HEK293 (cell line): ENCODE measurements around the gene STAMBPL1.

Experiments
- CTCF ChIA-PET: fragments of 350-600 bp; formaldehyde crosslinking; extraction: SDS; loops from one replicate; lab custom pipeline; 2021; ENCODE audit warnings: antibody characterized with exemption; lab: Yijun Ruan, JAX
- POLR2A ChIA-PET: fragments of 300-600 bp; formaldehyde crosslinking; extraction: SDS; loops from one replicate; lab custom pipeline; 2020; ENCODE audit warnings: antibody characterized with exemption, inconsistent platforms; lab: Yijun Ruan, JAX
- H3K27ac ChIP-seq: fragments of 200-500 bp; sonication (Bioruptor generic); 2 replicates; pipeline ENCODE4 v1.5.1; 2014; ENCODE audit warnings: low read depth, low read length, control low read depth, inconsistent platforms; ENCODE audit errors: extremely low read depth
- H3K36me3 ChIP-seq, 2 experiments: fragments of 200-500 bp in 1 of 2; sonication (Bioruptor generic) in 1 of 2; 1 replicate in 1 of 2; 2 replicates in 1 of 2; pipeline ENCODE4 v1.5.1; 2014 to 2017; ENCODE audit warnings: inconsistent platforms in 2 of 2, low read length in 2 of 2; ENCODE audit not compliant: control insufficient read depth in 2 of 2, insufficient read depth in 1 of 2
- H3K4me1 ChIP-seq: fragments of 200-500 bp; sonication (Bioruptor generic); 2 replicates; pipeline ENCODE4 v1.5.1; 2014; ENCODE audit warnings: mild to moderate bottlenecking, low read length, inconsistent platforms; ENCODE audit not compliant: control insufficient read depth, insufficient read depth
- H3K4me3 ChIP-seq: 2 replicates; pipeline ENCODE4 v1.5.1; 2011; ENCODE audit warnings: low read depth, mild to moderate bottlenecking, control low read depth, low read length, moderate library complexity
- H3K9me3 ChIP-seq: fragments of 200-500 bp; sonication (Bioruptor generic); 2 replicates; pipeline ENCODE4 v1.5.1; 2014; ENCODE audit warnings: low read depth, low read length, inconsistent platforms; ENCODE audit not compliant: control insufficient read depth, insufficient read depth
- CTCF ChIP-seq: fragments of 450-650 bp; formaldehyde crosslinking; IDR thresholded peaks from 2 replicates; pipeline ENCODE4 v1.5.1; 2016; ENCODE audit warnings: missing biosample characterization, missing genetic modification characterization
- GLIS1 ChIP-seq: fragments of 450-650 bp; formaldehyde crosslinking; IDR thresholded peaks from 2 replicates; pipeline ENCODE4 v1.5.1; 2016; ENCODE audit warnings: missing biosample characterization, missing genetic modification characterization
- HOXC10 ChIP-seq: sonication (generic); formaldehyde crosslinking; IDR thresholded peaks from 2 replicates; pipeline ENCODE4 v1.8.1; 2023; ENCODE audit warnings: mild to moderate bottlenecking, missing genetic modification reagents
- KLF7 ChIP-seq: fragments of 450-650 bp; formaldehyde crosslinking; IDR thresholded peaks from 2 replicates; pipeline ENCODE4 v1.5.1; 2016; ENCODE audit warnings: missing biosample characterization, missing genetic modification characterization, borderline replicate concordance
- MYNN ChIP-seq: fragments of 450-650 bp; formaldehyde crosslinking; IDR thresholded peaks from 2 replicates; pipeline ENCODE4 v1.5.1; 2016; ENCODE audit warnings: missing biosample characterization, missing genetic modification characterization, borderline replicate concordance
- PRDM2 ChIP-seq: fragments of 450-650 bp; formaldehyde crosslinking; IDR thresholded peaks from 2 replicates; pipeline ENCODE4 v1.5.1; 2016; ENCODE audit warnings: missing biosample characterization, missing genetic modification characterization, borderline replicate concordance
- SCRT2 ChIP-seq: fragments of 450-650 bp; formaldehyde crosslinking; IDR thresholded peaks from 2 replicates; pipeline ENCODE4 v1.5.1; 2016; ENCODE audit warnings: missing biosample characterization, missing genetic modification characterization
- SP7 ChIP-seq: fragments of 450-650 bp; formaldehyde crosslinking; IDR thresholded peaks from 2 replicates; pipeline ENCODE4 v1.5.1; 2016; ENCODE audit warnings: missing biosample characterization, missing genetic modification characterization
- ZBTB17 ChIP-seq: fragments of 450-650 bp; formaldehyde crosslinking; IDR thresholded peaks from 2 replicates; pipeline ENCODE4 v1.5.1; 2016; ENCODE audit warnings: missing biosample characterization, missing genetic modification characterization
- ZBTB21 ChIP-seq: fragments of 450-650 bp; formaldehyde crosslinking; IDR thresholded peaks from 2 replicates; pipeline ENCODE4 v1.5.1; 2017; ENCODE audit warnings: missing biosample characterization, missing genetic modification characterization
- ZBTB26 ChIP-seq: fragments of 450-650 bp; formaldehyde crosslinking; optimal IDR thresholded peaks from 2 replicates; pipeline ENCODE3; 2016; ENCODE audit warnings: missing biosample characterization, mild to moderate bottlenecking, missing genetic modification characterization
- ZNF146 ChIP-seq: fragments of 450-650 bp; formaldehyde crosslinking; IDR thresholded peaks from 2 replicates; pipeline ENCODE4 v1.5.1; 2016; ENCODE audit warnings: missing biosample characterization, missing genetic modification characterization
- ZNF211 ChIP-seq: fragments of 450-650 bp; formaldehyde crosslinking; IDR thresholded peaks from 2 replicates; pipeline ENCODE4 v1.5.1; 2016; ENCODE audit warnings: low read depth, missing biosample characterization, missing genetic modification characterization
- ZNF23 ChIP-seq: fragments of 450-650 bp; formaldehyde crosslinking; IDR thresholded peaks from 2 replicates; pipeline ENCODE4 v1.5.1; 2016; ENCODE audit warnings: missing biosample characterization, missing genetic modification characterization, borderline replicate concordance
- ZNF560 ChIP-seq: fragments of 450-650 bp; formaldehyde crosslinking; IDR thresholded peaks from 2 replicates; pipeline ENCODE4 v1.5.1; 2017; ENCODE audit warnings: missing biosample characterization, missing genetic modification characterization, borderline replicate concordance
- ZNF654 ChIP-seq: fragments of 450-650 bp; formaldehyde crosslinking; IDR thresholded peaks from 2 replicates; pipeline ENCODE4 v1.5.1; 2016; ENCODE audit warnings: low read depth, missing biosample characterization, missing genetic modification characterization
- TF ChIP-seq, protein P1 (sequence below): fragments of 450-650 bp; formaldehyde crosslinking; IDR thresholded peaks from 2 replicates; pipeline ENCODE4; 2016; ENCODE audit warnings: missing biosample characterization, missing genetic modification characterization

Gene STAMBPL1

GRCh38 chr10:88861036-88861435, 19.0 kb upstream of the STAMBPL1 start:
- H3K4me1 ChIP-seq = peaks cover 4% of the 10 kb centered on the region; the same call in 1 of the 2 replicates
- no peak overlapping the region for H3K4me3 ChIP-seq
- no peaks in the 10 kb centered on the region for H3K36me3 ChIP-seq
- H3K27ac ChIP-seq = no peak overlapping the region
- POLR2A ChIA-PET = no interaction called here
- no peaks in the 10 kb centered on the region for H3K9me3 ChIP-seq
- CTCF ChIA-PET = interaction anchor here (1.0 to 1.2 kb wide), 2 partner anchors 25 to 74 kb away, joined by 3 to 4 read pairs; no protein-coding TSS in a partner anchor
- TF ChIP-seq GLIS1 (tag by site-specific recombination) (no peak), SP7 (tag by site-specific recombination) (no peak), ZBTB21 (no peak), SCRT2 (tag by site-specific recombination) (no peak), HOXC10 (no peak), KLF7 (tag by site-specific recombination) (no peak), ZBTB26 (tag by site-specific recombination) (no peak)
- TF ChIP-seq, all 188 proteins: peak for 0

DNA sequence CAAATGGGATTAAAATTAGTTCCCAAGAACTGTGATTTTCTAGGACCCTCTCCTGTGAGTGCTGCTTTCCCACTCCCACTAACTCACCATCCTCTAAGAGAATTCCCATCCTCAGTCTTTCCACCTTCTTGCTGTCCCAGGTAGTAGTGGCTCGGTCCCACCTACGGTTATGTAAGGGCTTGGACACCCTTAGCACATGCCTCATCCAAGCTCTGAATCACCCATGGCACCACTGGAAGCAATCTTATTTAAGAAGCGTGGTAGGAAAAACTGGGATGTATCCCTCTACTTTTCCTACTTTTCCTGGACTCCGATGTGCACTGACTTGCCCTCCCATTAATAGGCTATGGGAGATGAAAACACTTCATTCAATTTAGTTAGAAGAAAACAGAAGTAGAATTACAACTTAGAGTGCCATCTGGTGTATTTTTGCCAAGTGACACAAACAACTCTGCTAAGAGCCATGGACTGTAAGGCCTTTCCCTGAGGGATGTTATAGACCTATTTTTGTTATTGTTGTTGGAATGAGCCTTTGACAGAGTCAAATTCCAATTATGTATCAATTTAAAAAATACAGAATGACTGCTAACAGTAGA, 14.7 kb upstream of the STAMBPL1 start:
- H3K36me3 ChIP-seq = no peaks in the 10 kb centered on the region
- TF ChIP-seq CTCF (tag by site-specific recombination) (peak; percentile 23; the same call in 1 of the 2 replicates), ZNF23 (no peak), ZNF654 (tag by site-specific recombination) (peak; percentile 17; the same call in 1 of the 2 replicates)
- no peak overlapping the region for H3K4me3 ChIP-seq
- no peaks in the 10 kb centered on the region for H3K4me1 ChIP-seq
- ChIA-PET CTCF (interaction anchor here (0.6 to 1.3 kb wide), 6 partner anchors 20 to 439 kb away, joined by 3 to 4 read pairs (median 4); no protein-coding TSS in a partner anchor), POLR2A (interaction anchor here (1.6 kb wide), 1 partner anchor 14 kb away, joined by 4 read pairs; no protein-coding TSS in a partner anchor)
- no peak overlapping the region for H3K27ac ChIP-seq
- no peaks in the 10 kb centered on the region for H3K9me3 ChIP-seq

DNA sequence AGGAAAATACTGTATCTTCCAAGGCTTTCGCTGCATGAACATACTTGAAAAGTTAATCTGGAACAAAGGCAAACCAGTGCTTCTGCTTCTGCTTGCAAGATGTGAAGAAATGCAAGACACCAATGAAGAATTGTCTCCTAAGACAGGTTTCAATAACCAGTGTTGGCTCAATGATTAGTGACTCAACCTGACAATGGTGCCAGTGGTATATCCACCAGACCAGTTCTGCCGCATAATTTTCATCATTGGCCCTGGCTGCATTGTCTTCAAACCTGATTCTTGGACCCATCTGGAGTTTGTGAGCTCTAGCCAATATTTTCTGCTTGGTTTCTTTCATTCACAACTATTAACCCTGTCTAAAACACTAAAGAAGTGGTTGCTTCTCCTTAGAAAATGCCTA, 13.6 kb upstream of the STAMBPL1 start:
- TF ChIP-seq, protein P1, sequence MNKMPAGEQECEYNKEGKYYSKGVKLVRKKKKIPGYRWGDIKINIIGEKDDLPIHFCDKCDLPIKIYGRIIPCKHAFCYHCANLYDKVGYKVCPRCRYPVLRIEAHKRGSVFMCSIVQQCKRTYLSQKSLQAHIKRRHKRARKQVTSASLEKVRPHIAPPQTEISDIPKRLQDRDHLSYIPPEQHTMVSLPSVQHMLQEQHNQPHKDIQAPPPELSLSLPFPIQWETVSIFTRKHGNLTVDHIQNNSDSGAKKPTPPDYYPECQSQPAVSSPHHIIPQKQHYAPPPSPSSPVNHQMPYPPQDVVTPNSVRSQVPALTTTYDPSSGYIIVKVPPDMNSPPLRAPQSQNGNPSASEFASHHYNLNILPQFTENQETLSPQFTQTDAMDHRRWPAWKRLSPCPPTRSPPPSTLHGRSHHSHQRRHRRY = no peak
- TF ChIP-seq ZNF146 (tag by site-specific recombination) = no peak
- no peak for TF ChIP-seq ZNF560 (tag by site-specific recombination)
- TF ChIP-seq MYNN = no peak
- TF ChIP-seq, all 188 proteins: peak for 0
- H3K27ac ChIP-seq = no peak overlapping the region
- CTCF ChIA-PET = no interaction called here
- no peak overlapping the region for H3K4me3 ChIP-seq
- no peaks in the 10 kb centered on the region for H3K9me3 ChIP-seq
- POLR2A ChIA-PET = no interaction called here
- H3K4me1 ChIP-seq = no peaks in the 10 kb centered on the region
- H3K36me3 ChIP-seq = no peaks in the 10 kb centered on the region

DNA sequence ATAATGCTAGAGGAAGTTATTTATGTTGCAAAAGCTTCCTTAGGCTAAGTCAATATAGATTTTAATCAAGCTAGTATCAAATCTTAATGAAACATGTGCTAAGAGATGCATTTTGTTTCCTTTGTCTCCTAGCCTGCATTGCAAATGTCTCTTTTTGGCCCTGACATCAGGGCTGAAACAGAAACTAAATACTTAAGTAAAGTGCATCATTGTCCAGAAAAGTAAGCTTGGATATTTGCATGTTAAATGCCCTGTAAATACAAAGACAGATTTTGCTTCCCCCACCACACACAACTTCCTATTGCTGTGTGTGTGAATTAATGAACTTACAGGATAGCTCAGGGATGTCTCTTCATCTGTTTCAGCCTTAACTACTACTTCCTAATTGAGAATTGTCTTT, 10.0 kb upstream of the STAMBPL1 start:
- Histone ChIP-seq H3K36me3 (no peaks in the 10 kb centered on the region), H3K4me3 (no peak overlapping the region), H3K4me1 (no peaks in the 10 kb centered on the region), H3K27ac (no peak overlapping the region), H3K9me3 (no peaks in the 10 kb centered on the region)
- ChIA-PET CTCF (interaction anchor here (0.5 to 2.1 kb wide), 4 partner anchors 62 to 301 kb away, joined by 3 to 6 read pairs (median 4); no protein-coding TSS in a partner anchor), POLR2A (no interaction called here)
- TF ChIP-seq ZNF211 (tag by site-specific recombination) (no peak), PRDM2 (no peak), ZBTB17 (tag by site-specific recombination) (no peak)
